ENCODE data around the gene MACF1. TPM values are rescaled to one million over a fixed set of nuclear protein-coding genes. Genes with fewer than 3 reads are reported as not detected.
"Not testable (repeated sequence)": the region's sequence is repeated elsewhere in the genome, so short reads cannot be mapped to it uniquely, and the experiment has no call there.

MACF1 gene
- total and polyA plus RNA-seq, 2 of the 13 experiments (the other 11 are each of a cell fraction or from before 2014, with no cell fraction given), result 36.7 to 65.4 TPM

DNA sequence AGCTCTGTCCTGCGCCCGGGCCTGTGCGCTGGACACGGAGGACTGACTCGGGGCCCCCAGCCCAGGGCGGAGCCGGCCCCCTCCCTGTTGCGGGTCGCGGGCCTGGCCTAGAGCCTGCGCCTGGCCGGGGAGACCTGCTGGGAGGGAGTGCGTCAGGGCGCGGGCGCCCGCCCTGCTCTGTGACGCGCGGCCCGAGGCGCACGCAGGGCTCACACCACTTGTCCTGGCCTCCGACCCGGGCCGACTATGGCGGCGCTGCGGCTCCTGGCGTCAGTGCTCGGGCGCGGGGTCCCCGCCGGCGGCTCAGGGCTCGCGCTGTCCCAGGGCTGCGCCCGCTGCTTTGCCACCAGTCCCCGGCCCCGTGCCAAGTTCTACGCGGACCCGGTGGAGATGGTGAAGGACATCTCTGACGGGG lies 310.2 kb downstream of the MACF1 start:
- H4K20me1 ChIP-seq (ENCODE audit: insufficient read depth, low read length); H3K27ac ChIP-seq (ENCODE audit: extremely low read length, insufficient read depth, low read length); DNase-seq (ENCODE audit: low spot score); H3K9ac ChIP-seq (ENCODE audit: insufficient read depth, low read depth, low read length); H3K79me2 ChIP-seq (ENCODE audit: insufficient read depth, low read length); H3K9me3 ChIP-seq (ENCODE audit: low read length); intact Hi-C loops (cut with micrococcal nuclease; ENCODE audit: unreplicated experiment); H3K4me1 ChIP-seq (ENCODE audit: insufficient read depth, low read length); BruUV-seq (replicated peaks); H3K36me3 ChIP-seq (replicated peaks in 1 of 2; ENCODE audit: control insufficient read depth in 1 of 2, insufficient read depth in 2 of 2, low read length in 2 of 2); POLR2A ChIA-PET; CTCF ChIA-PET (ENCODE audit: low intra/inter-chr PET ratio, low total read pairs); FAIRE-seq; H3K27me3 ChIP-seq (ENCODE audit: control insufficient read depth in 1 of 2, insufficient read depth in 2 of 2, low read length in 2 of 2); in situ Hi-C loops (cut with HindIII; ENCODE audit: extremely low pct_ligation_motif_present, low pct_unique_long_range_greater_than_20kb); H2AFZ ChIP-seq (ENCODE audit: low read length): not testable (repeated sequence)
- TF ChIP-seq ZNF777 (CRISPR knock-in tag; IDR thresholded peaks at IDR 0.05), result peak; percentile 54; the same call in 1 of the 2 replicates
- TF ChIP-seq, protein P1, sequence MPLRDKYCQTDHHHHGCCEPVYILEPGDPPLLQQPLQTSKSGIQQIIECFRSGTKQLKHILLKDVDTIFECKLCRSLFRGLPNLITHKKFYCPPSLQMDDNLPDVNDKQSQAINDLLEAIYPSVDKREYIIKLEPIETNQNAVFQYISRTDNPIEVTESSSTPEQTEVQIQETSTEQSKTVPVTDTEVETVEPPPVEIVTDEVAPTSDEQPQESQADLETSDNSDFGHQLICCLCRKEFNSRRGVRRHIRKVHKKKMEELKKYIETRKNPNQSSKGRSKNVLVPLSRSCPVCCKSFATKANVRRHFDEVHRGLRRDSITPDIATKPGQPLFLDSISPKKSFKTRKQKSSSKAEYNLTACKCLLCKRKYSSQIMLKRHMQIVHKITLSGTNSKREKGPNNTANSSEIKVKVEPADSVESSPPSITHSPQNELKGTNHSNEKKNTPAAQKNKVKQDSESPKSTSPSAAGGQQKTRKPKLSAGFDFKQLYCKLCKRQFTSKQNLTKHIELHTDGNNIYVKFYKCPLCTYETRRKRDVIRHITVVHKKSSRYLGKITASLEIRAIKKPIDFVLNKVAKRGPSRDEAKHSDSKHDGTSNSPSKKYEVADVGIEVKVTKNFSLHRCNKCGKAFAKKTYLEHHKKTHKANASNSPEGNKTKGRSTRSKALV (CRISPR knock-in tag; IDR thresholded peaks at IDR 0.05), result peak; percentile 85
- WGBS (ENCODE audit: low lambda C conversion rate), result no CpG with 5 or more reads among the region's 46 CpGs
- ATAC-seq, result peak; percentile 33
- Histone ChIP-seq H3K4me2 (ENCODE audit: low read depth, low read length) (0 out of 2 replicates have a peak overlapping the region, but pooled peaks have one; percentile 7), H3K4me3 (replicated peaks in 1 of 3; ENCODE audit: insufficient read depth in 1 of 3, low read depth in 2 of 3, low read length in 3 of 3) (peak overlapping the region in 2 of 3 experiments; percentile 20 to 46; a peak in 2 of 6 replicates)

DNA sequence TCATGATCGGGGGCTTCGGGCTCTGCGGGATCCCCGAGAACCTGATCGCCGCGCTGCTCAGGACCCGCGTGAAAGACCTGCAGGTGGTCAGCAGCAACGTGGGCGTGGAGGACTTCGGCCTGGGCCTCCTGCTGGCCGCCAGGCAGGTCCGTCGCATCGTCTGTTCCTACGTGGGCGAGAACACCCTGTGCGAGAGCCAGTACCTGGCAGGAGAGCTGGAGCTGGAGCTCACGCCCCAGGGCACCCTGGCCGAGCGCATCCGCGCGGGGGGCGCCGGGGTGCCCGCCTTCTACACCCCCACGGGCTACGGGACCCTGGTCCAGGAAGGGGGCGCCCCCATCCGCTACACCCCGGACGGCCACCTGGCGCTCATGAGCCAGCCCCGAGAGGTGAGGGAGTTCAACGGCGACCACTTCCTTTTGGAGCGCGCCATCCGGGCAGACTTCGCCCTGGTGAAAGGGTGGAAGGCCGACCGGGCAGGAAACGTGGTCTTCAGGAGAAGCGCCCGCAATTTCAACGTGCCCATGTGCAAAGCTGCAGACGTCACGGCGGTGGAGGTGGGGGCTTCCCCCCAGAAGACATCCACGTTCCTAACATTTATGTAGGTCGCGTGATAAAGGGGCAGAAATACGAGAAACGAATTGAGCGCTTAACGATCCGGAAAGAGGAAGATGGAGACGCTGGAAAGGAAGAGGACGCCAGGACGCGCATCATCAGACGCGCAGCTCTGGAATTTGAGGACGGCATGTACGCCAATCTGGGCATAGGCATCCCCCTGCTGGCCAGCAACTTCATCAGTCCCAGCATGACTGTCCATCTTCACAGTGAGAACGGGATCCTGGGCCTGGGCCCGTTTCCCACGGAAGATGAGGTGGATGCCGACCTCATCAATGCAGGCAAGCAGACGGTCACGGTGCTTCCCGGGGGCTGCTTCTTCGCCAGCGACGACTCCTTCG lies 310.9 kb downstream of the MACF1 start:
- H3K9me3 ChIP-seq (ENCODE audit: low read length); H3K4me1 ChIP-seq (ENCODE audit: insufficient read depth, low read length); H3K9ac ChIP-seq (ENCODE audit: insufficient read depth, low read depth, low read length); BruUV-seq (replicated peaks); POLR2A ChIA-PET; H3K27me3 ChIP-seq (ENCODE audit: control insufficient read depth in 1 of 2, insufficient read depth in 2 of 2, low read length in 2 of 2); H3K27ac ChIP-seq (ENCODE audit: extremely low read length, insufficient read depth, low read length); intact Hi-C loops (cut with micrococcal nuclease; ENCODE audit: unreplicated experiment); H3K4me2 ChIP-seq (ENCODE audit: low read depth, low read length); H2AFZ ChIP-seq (ENCODE audit: low read length); H3K4me3 ChIP-seq (replicated peaks in 1 of 3; ENCODE audit: insufficient read depth in 1 of 3, low read depth in 2 of 3, low read length in 3 of 3); in situ Hi-C loops (cut with HindIII; ENCODE audit: extremely low pct_ligation_motif_present, low pct_unique_long_range_greater_than_20kb); DNase-seq (ENCODE audit: low spot score); H4K20me1 ChIP-seq (ENCODE audit: insufficient read depth, low read length); H3K79me2 ChIP-seq (ENCODE audit: insufficient read depth, low read length); H3K36me3 ChIP-seq (replicated peaks in 1 of 2; ENCODE audit: control insufficient read depth in 1 of 2, insufficient read depth in 2 of 2, low read length in 2 of 2); CTCF ChIA-PET (ENCODE audit: low intra/inter-chr PET ratio, low total read pairs): not testable (repeated sequence)
- FAIRE-seq, result peak; percentile 61
- ATAC-seq, result peak; percentile 6; the same call in 1 of the 3 replicates
- WGBS (ENCODE audit: low lambda C conversion rate), result 90% methylated on average over 16 of the region's 78 CpGs

DNA sequence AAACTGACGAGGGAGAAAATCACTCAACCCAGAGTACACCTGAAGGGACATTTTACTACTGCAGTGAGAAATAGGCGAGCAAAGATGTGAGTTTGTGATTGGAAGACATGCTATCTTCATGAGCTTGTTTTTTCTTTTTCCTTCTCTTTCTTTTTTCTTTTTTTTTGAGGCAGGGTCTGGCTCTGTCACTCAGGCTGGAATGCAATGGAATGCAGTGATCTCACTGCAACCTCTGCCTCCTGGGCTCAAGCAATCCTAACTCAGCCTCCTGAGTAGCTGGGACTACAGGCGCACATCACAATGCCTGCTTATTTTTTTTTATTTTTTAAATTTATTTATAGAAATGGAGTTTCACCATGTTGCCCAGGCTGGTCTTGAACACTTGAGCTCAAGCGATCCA lies 312.3 kb downstream of the MACF1 start:
- POLR2A ChIA-PET; in situ Hi-C loops (cut with HindIII; ENCODE audit: extremely low pct_ligation_motif_present, low pct_unique_long_range_greater_than_20kb); H3K9me3 ChIP-seq (ENCODE audit: low read length); H3K79me2 ChIP-seq (ENCODE audit: insufficient read depth, low read length); H3K36me3 ChIP-seq (replicated peaks in 1 of 2; ENCODE audit: control insufficient read depth in 1 of 2, insufficient read depth in 2 of 2, low read length in 2 of 2); H3K27me3 ChIP-seq (ENCODE audit: control insufficient read depth in 1 of 2, insufficient read depth in 2 of 2, low read length in 2 of 2); H3K4me1 ChIP-seq (ENCODE audit: insufficient read depth, low read length); BruUV-seq (replicated peaks); H2AFZ ChIP-seq (ENCODE audit: low read length); FAIRE-seq; H3K27ac ChIP-seq (ENCODE audit: extremely low read length, insufficient read depth, low read length); intact Hi-C loops (cut with micrococcal nuclease; ENCODE audit: unreplicated experiment); H4K20me1 ChIP-seq (ENCODE audit: insufficient read depth, low read length); DNase-seq (ENCODE audit: low spot score); H3K9ac ChIP-seq (ENCODE audit: insufficient read depth, low read depth, low read length); CTCF ChIA-PET (ENCODE audit: low intra/inter-chr PET ratio, low total read pairs); H3K4me2 ChIP-seq (ENCODE audit: low read depth, low read length); ATAC-seq; H3K4me3 ChIP-seq (replicated peaks in 1 of 3; ENCODE audit: insufficient read depth in 1 of 3, low read depth in 2 of 3, low read length in 3 of 3): not testable (repeated sequence)
- 58% methylated on average over 4 of the region's 4 CpGs for WGBS (ENCODE audit: low lambda C conversion rate)

Data from HepG2 (cell line).